HG03469 (cell line): ENCODE measurements around the gene TRIO.
A peak's percentile ranks its signal among the peaks of the same experiment; 100 is the strongest.

Experiments used
- ATAC-seq: cut with Tn5 transposase; IDR thresholded peaks from one replicate; pipeline ENCODE4 v1.9.1; 2021; ENCODE audit warnings: mild to moderate bottlenecking, moderate library complexity, moderate number of reproducible peaks; ENCODE audit not compliant: unreplicated experiment

The TRIO gene

DNA sequence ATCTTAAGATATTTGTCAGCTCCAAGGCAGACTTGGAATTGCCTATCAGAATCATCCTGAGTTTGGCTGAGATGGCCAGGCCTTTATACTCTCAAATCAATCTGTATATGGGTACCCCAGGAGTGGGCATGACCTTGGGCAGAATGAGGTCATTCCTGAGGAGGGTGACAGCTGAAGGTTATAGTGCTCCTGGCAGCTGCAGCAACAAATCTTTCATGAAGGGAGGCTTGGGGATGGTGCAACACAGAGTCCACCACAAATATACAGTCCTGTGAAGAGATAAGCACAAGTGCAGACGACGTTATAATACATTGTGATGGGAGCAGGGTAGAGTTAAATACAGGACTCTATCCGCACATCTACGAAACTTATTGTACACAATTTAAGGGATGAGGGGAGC, 21.1 kb upstream of the TRIO start:
- ATAC-seq = no peak

GRCh38 chr5:14123551-14123950, 19.6 kb upstream of the TRIO start:
- no peak for ATAC-seq

- ATAC-seq = no peak
These were observed 19.1 kb upstream of the TRIO start for GRCh38 chr5:14123974-14124482.

- no peak for ATAC-seq
These were observed 17.9 kb upstream of the TRIO start for GRCh38 chr5:14125262-14125661.

- ATAC-seq = no peak
These were observed 15.6 kb upstream of the TRIO start for GRCh38 chr5:14127587-14127986.

- ATAC-seq = no peak
These were observed 15.1 kb upstream of the TRIO start for GRCh38 chr5:14128079-14128478.

DNA sequence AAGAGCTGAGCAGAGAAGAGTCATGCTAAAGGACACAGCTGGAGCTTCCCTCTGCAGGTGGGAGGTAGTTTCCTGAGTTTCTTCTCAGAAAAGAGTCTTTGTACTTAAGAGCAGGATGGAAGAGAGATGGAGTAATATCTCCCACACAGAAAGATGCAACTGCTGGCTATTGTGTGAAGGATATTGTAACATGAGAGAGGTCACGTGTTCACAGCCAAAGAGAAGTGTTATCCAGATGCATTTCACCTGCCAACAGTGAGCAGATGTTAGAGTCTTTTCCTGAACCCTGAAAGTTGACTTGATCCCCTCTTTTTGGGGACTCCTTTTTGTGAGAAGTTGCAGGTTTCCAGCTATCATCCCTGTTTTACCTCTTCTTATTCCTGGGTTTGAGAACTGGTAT, 14.0 kb upstream of the TRIO start:
- no peak for ATAC-seq

DNA sequence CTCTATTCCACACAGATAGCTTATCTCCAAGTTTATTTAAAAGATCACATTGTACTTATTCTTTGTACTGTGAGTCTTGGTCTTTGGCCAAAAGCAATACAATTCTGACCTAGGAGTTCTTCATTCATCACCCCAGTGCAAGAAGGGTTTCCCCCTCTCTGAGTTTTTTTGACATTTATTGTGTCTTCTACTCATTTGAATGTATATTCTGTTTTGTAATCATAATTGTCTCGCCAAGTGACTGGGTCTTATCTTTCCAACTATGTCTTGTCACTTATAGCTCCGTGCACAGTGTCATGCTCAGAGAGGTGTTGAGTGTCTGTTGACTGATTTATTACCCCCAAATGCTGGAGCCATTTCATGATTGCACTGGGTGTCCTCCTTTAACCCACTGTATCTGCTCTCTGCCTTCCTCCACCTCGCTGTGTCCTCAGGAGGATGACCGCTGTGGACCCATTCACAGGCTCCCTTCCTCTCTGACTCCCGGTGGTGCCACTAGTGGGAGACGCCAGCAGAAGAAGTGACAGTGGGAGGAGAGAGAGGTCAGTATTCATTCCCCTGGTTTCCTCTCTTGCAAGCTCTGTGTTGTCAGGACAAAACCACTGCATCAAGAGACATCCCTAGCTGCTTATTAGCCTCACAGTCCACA, 11.2 kb upstream of the TRIO start:
- ATAC-seq = no peak

- no peak for ATAC-seq
These were observed 9.7 kb upstream of the TRIO start for GRCh38 chr5:14133394-14133793.

GRCh38 chr5:14134083-14134482, 9.1 kb upstream of the TRIO start:
- no peak for ATAC-seq

DNA sequence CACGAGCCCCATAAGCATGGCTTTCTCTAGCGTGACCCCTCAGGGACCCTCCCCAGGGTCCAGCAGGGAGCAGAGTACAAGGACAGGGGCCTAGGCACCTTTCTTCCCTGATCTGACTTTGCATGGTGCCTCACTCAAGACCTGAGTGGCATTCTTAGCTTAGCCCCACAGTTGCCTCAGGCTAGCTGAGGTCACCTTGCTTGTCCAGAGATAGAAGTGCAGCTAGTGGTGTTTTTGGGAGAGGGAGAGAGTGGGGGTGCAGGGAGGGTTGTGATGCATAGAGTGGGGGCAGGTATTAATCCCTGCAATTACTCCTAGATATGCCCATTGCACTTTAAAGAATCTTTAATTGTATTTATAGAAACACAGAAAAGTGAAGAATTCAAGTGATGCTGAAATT, 8.4 kb upstream of the TRIO start:
- ATAC-seq = no peak

DNA sequence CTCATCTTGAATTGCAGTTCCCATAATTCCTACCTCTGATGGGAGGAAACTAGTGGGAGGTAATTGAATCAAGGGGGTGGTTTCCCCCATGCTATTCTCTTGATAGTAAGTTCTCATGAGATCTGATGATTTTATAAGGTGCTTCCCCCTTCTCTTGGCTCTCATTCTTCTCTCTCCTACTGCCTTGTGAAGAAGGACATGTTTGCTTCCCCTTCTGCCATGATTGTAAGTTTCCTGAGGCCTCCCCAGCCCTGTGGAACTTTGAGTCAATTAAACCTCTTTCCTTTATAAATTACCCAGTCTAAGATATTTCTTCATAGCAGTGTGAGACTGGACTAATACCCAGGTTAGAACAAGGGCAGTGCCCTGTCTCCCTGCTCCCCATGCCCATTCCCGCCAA, 7.5 kb upstream of the TRIO start:
- ATAC-seq = no peak

GRCh38 chr5:14136228-14136627, 6.9 kb upstream of the TRIO start:
- no peak for ATAC-seq

- no peak for ATAC-seq
These were observed 4.3 kb upstream of the TRIO start for GRCh38 chr5:14138608-14139540.

DNA sequence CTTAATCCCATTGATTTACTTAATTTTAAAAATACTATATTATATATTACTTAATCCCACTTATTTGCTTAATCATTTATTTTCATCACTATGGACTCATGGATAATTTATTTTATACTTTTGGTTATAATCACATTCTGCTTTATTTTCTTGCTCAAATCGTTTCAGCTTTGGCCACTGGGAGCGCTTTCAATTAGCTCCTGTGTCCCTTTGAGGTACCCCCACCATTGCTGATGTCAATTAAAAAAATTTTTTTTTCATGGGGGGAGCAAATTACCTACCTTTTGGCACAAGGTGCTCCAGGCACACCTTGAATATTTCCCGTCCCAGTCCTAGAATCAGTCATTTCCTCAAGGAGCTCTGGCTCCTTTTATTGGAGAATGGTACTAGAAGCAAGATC, 1.4 kb upstream of the TRIO start:
- ATAC-seq = no peak

DNA sequence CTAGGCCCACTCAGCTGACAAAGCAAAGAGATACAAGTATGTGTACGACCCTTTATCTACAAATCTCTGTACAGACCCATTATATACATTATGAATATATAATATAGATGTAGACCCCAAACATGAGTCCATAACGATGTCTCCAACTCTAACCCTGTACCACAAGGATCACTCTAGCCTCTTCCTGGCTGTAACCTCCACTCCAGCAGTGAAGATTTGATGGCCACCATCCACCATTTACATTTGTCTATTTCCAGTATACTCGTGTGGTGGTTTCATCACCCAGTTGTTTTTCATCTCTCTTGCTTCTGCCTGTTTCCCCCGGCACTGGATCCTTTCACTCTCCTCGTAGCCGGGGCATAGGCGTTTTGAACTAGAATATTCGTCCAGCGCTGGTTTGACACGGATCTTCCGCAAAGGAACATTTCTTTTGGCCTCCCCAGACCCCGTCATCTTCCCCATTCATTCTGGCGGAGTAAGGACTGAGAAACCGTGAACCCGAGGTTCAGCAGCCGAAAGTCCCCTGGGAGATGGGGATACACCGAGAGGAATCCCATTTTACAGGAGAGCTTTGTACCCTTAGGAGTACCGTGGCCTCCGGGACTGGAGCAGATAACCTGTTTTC, 828 bp upstream of the TRIO start:
- no peak for ATAC-seq

DNA sequence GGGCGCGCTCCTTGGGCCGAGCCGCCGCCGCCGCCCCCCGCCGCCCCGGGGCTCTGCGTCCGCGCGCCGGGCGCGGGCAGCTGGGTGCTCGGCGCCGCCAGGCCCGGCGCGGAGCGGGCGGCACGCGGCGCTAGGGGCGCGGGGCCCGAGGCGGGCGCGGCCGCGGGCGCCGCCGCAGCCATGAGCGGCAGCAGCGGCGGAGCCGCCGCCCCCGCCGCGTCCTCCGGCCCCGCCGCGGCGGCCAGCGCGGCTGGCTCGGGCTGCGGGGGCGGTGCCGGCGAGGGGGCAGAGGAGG, 351 bp downstream of the TRIO start:
- ATAC-seq = peak; percentile 14

DNA sequence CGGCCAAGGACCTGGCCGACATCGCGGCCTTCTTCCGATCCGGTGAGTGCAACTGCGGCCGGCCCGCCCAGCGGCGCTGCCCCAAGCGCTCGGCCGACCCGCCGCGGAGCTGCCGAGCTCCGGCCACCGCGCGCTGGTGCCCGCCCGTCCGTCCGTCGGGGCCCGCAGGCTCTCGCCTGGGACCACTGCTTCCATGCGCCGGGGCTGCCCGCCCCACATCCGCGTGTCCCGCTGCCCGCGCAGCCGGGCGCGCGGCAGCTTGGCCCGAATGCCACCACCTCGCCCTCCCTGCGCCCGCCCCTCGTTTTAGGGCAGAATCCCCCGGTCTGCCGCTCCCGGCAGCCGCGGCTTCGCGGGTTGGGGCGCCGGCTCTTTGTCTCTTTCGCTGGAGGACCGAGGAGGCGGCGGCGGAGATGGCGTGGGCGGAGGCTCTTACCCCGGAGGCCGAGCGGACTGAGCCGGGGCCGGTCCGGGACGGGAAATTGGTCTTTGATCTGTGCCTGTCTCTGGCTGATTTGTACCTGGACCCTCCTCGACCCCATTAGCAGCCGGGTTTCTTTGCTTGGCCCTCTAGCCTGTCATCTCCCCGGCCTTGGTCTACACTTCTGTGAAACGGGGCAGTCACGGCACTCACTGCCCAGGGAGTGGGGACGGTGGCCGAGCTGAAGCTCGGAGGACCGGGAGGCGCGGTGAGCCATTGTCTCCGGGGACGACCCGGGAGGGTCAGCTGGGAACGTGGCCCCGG, 871 bp downstream of the TRIO start:
- ATAC-seq = peak; percentile 2

DNA sequence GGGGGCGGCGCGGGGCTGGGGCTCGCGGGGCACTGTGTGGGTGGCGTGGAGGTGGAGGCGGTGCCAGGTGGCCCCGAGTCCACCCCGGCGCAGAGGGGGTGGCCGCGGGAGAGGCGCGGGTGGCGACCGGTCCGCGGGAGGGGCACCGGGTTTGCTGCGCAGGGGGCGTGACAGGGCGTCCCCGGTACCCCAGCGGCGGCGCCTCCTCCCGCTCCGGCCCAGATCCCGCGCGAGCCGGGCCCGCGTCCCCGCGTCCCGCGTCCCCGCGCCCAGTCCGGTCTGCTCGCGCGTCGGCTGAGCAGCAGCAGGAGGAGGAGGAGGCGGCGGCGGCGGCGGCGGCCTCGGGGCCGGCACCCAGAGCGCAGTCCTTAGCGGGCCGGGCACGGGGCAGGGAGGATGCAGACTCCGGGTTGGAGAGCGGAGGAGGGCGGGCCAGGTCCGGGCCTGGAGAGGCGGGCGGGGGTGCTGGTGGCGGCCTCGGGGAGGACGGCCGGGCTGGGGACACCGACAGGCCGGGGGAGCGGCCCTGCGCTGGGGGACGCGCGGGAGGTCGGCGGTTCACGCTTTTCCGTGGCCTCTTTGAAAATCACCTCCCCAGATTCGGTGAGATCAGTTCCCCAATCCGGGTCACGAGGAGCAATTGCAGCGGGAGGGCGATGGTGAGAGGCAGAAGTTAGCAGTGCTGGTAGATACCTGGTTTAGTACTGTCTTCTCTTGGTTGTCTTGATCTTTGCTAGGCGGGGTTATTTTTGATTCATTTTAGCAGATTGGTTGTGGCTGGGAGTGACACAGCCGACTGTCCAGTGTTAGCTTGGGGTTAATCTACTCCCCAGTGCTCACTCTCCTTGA, 1.7 kb downstream of the TRIO start:
- ATAC-seq = peak; percentile 66
